ENCODE data around the gene MLX. TPM values are rescaled to one million over a fixed set of nuclear protein-coding genes. Genes with fewer than 3 reads are reported as not detected.

MLX gene
- total RNA-seq, 1 donor from 2014 or later = 59.7 TPM

- TF ChIP-seq CTCF (IDR thresholded peaks at IDR 0.05) = no peak
- peaks cover 40% of the 10 kb centered on the region for H3K4me1 Mint-ChIP-seq
- peak; percentile 19 for ATAC-seq (ENCODE audit: low read depth)
- H3K4me3 Mint-ChIP-seq = peak overlapping the region; percentile 83
- POLR2A ChIA-PET = interaction anchor here (0.6 to 4.0 kb wide), 10 partner anchors 13 to 238 kb away, joined by 3 to 26 read pairs (median 10); partner anchors contain the start of genes MLX, PSMC3IP, RETREG3 and STAT3
- peak overlapping the region; percentile 83 for H3K27ac Mint-ChIP-seq
- H3K27me3 Mint-ChIP-seq = no peaks in the 10 kb centered on the region
- no peak for DNase-seq
- no peaks in the 10 kb centered on the region for H3K9me3 Mint-ChIP-seq
- H3K36me3 Mint-ChIP-seq (ENCODE audit: low read depth) = peaks cover 12% of the 10 kb centered on the region
- intact Hi-C loops (cut with micrococcal nuclease) = loop anchor here (1.0 kb wide), 3 partner anchors 19 to 32 kb away; partner anchors contain the start of genes COASY and MLX
- CTCF ChIA-PET = interaction anchor here (0.6 to 2.1 kb wide), 6 partner anchors 8 to 289 kb away, joined by 3 to 8 read pairs (median 4); partner anchors contain the start of genes BECN1 and PSMC3IP
Observed at GRCh38 chr17:42535155-42536047, 31.5 kb upstream of the MLX start.

GRCh38 chr17:42536048-42536371 is 30.9 kb upstream of the MLX start, which contains the start of gene NAGLU:
Gene NAGLU, plus strand, starts transcription at chr17:42536241. Its CDS starts 32 bp downstream, at chr17:42536273.
- intact Hi-C loops (cut with micrococcal nuclease) = loop anchor here (1.0 kb wide), 3 partner anchors 18 to 31 kb away; partner anchors contain the start of genes COASY and MLX
- Mint-ChIP-seq H3K4me1 (peaks cover 34% of the 10 kb centered on the region), H3K4me3 (peak within 1 kb of the TSS; percentile 89)

GRCh38 chr17:42536372-42537155 is 30.3 kb upstream of the MLX start:
- peak; percentile 75 for DNase-seq
- POLR2A ChIA-PET = interaction anchor here (0.6 to 4.0 kb wide), 11 partner anchors 9 to 237 kb away, joined by 3 to 26 read pairs (median 8); partner anchors contain the start of genes MLX, PSMC3IP, RETREG3 and STAT3
- Mint-ChIP-seq H3K27me3 (no peaks in the 10 kb centered on the region), H3K27ac (peak overlapping the region; percentile 72), H3K4me1 (peaks cover 28% of the 10 kb centered on the region), H3K9me3 (no peaks in the 10 kb centered on the region), H3K4me3 (peak overlapping the region; percentile 89), H3K36me3 (ENCODE audit: low read depth) (peaks cover 19% of the 10 kb centered on the region)
- CTCF ChIA-PET = interaction anchor here (0.7 to 2.1 kb wide), 5 partner anchors 9 to 41 kb away, joined by 4 to 8 read pairs (median 5); partner anchors contain the start of gene PSMC3IP
- intact Hi-C loops (cut with micrococcal nuclease) = loop anchor here (1.0 kb wide), 3 partner anchors 18 to 31 kb away; partner anchors contain the start of genes COASY and MLX
- ATAC-seq (ENCODE audit: low read depth) = peak; percentile 59
- no peak for TF ChIP-seq CTCF (IDR thresholded peaks at IDR 0.05)

More at GRCh38 chr17:42536048-42536371, 30.9 kb upstream of the MLX start, which contains the start of gene NAGLU:
- ChIA-PET CTCF (interaction anchor here (0.6 to 2.1 kb wide), 6 partner anchors 9 to 288 kb away, joined by 3 to 8 read pairs (median 4); partner anchors contain the start of genes BECN1 and PSMC3IP), POLR2A (interaction anchor here (0.6 to 4.0 kb wide), 12 partner anchors 12 to 237 kb away, joined by 3 to 26 read pairs (median 6); partner anchors contain the start of genes MLX, PSMC3IP, RETREG3 and STAT3)
- ATAC-seq (ENCODE audit: low read depth) (peak; percentile 94), DNase-seq (peak; percentile 95)
- peaks cover 15% of the 10 kb centered on the region for H3K36me3 Mint-ChIP-seq (ENCODE audit: low read depth)
- no peaks in the 10 kb centered on the region for H3K9me3 Mint-ChIP-seq
- H3K27me3 Mint-ChIP-seq = no peaks in the 10 kb centered on the region
- TF ChIP-seq CTCF (IDR thresholded peaks at IDR 0.05) = no peak
- peak within 1 kb of the TSS; percentile 83 for H3K27ac Mint-ChIP-seq

GRCh38 chr17:42537156-42537805 is 29.6 kb upstream of the MLX start:
- H3K27me3 Mint-ChIP-seq = no peaks in the 10 kb centered on the region
- ChIA-PET CTCF (interaction anchor here (0.9 to 2.1 kb wide), 3 partner anchors 10 to 41 kb away, joined by 4 to 8 read pairs (median 5); partner anchors contain the start of gene PSMC3IP), POLR2A (interaction anchor here (0.7 to 4.0 kb wide), 6 partner anchors 11 to 148 kb away, joined by 4 to 26 read pairs (median 14); partner anchors contain the start of genes MLX and STAT3)
- no peaks in the 10 kb centered on the region for H3K9me3 Mint-ChIP-seq
- ATAC-seq (ENCODE audit: low read depth) = no peak
- peak overlapping the region; percentile 89 for H3K4me3 Mint-ChIP-seq
- peaks cover 25% of the 10 kb centered on the region for H3K4me1 Mint-ChIP-seq
- no peak for TF ChIP-seq CTCF (IDR thresholded peaks at IDR 0.05)
- intact Hi-C loops (cut with micrococcal nuclease) = no loop called here
- DNase-seq = no peak
- peaks cover 21% of the 10 kb centered on the region for H3K36me3 Mint-ChIP-seq (ENCODE audit: low read depth)
- peak overlapping the region; percentile 72 for H3K27ac Mint-ChIP-seq
